Mesothelial cell of epicardium (in vitro differentiated cells): Measurements from ENCODE around the gene PANK3. TPM values are rescaled to one million over a fixed set of nuclear protein-coding genes. Genes with fewer than 3 reads are reported as not detected.
"Not testable (repeated sequence)": the region's sequence is repeated elsewhere in the genome, so short reads cannot be mapped to it uniquely, and the experiment has no call there.

ENCODE experiments used
- DNase-seq, 2 experiments: peaks; one replicate each; pipeline ENCODE4 v3.0.0; 2021; ENCODE audit warnings: low spot score in 2 of 2; ENCODE audit not compliant: unreplicated experiment in 2 of 2
- H3K27ac Mint-ChIP-seq: 2 replicates; pipeline ENCODE4 v1.8.0; 2021; ENCODE audit warnings: mixed read lengths
- H3K27me3 Mint-ChIP-seq: 2 replicates; pipeline ENCODE4 v1.8.0; 2021; ENCODE audit warnings: low read depth, mixed read lengths
- H3K36me3 Mint-ChIP-seq: 2 replicates; pipeline ENCODE4 v1.8.0; 2021; ENCODE audit warnings: mixed read lengths
- H3K4me1 Mint-ChIP-seq: 2 replicates; pipeline ENCODE4 v1.8.0; 2021; ENCODE audit warnings: mixed read lengths
- H3K4me3 Mint-ChIP-seq: 2 replicates; pipeline ENCODE4 v1.8.0; 2021; ENCODE audit warnings: mild to moderate bottlenecking, moderate library complexity, mixed read lengths
- H3K9me3 Mint-ChIP-seq: 2 replicates; pipeline ENCODE4 v1.8.0; 2021; ENCODE audit warnings: mixed read lengths
- total RNA-seq: library from RNA; stranded (reverse); gene quantifications from 3 replicates; pipeline ENCODE4 v1.2.1, GENCODE V29; 2021
- TF ChIP-seq, protein P1 (sequence below): fragments of 200-600 bp; sonication (generic); IDR thresholded peaks from one replicate; pipeline ENCODE4 v1.5.0; 2021; ENCODE audit warnings: antibody characterized with exemption; ENCODE audit not compliant: unreplicated experiment

Gene PANK3
- total RNA-seq, 1 donor from 2014 or later = 90.7 TPM

GRCh38 chr5:168583742-168584482 is 4.7 kb upstream of the PANK3 start:
- TF ChIP-seq, protein P1, sequence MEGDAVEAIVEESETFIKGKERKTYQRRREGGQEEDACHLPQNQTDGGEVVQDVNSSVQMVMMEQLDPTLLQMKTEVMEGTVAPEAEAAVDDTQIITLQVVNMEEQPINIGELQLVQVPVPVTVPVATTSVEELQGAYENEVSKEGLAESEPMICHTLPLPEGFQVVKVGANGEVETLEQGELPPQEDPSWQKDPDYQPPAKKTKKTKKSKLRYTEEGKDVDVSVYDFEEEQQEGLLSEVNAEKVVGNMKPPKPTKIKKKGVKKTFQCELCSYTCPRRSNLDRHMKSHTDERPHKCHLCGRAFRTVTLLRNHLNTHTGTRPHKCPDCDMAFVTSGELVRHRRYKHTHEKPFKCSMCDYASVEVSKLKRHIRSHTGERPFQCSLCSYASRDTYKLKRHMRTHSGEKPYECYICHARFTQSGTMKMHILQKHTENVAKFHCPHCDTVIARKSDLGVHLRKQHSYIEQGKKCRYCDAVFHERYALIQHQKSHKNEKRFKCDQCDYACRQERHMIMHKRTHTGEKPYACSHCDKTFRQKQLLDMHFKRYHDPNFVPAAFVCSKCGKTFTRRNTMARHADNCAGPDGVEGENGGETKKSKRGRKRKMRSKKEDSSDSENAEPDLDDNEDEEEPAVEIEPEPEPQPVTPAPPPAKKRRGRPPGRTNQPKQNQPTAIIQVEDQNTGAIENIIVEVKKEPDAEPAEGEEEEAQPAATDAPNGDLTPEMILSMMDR = no peak
- Mint-ChIP-seq H3K9me3 (no peaks in the 10 kb centered on the region), H3K36me3 (no peaks in the 10 kb centered on the region), H3K27ac (no peak overlapping the region), H3K4me1 (peaks cover 10% of the 10 kb centered on the region), H3K27me3 (peaks cover 7% of the 10 kb centered on the region), H3K4me3 (no peak overlapping the region)
- DNase-seq = no peak

- not testable (repeated sequence) for DNase-seq, H3K36me3 Mint-ChIP-seq, H3K4me3 Mint-ChIP-seq, H3K9me3 Mint-ChIP-seq, H3K27me3 Mint-ChIP-seq
- peaks cover 28% of the 10 kb centered on the region for H3K4me1 Mint-ChIP-seq
- H3K27ac Mint-ChIP-seq = peak overlapping the region; percentile 54
Observed at GRCh38 chr5:168580814-168581469, 1.8 kb upstream of the PANK3 start.

DNA sequence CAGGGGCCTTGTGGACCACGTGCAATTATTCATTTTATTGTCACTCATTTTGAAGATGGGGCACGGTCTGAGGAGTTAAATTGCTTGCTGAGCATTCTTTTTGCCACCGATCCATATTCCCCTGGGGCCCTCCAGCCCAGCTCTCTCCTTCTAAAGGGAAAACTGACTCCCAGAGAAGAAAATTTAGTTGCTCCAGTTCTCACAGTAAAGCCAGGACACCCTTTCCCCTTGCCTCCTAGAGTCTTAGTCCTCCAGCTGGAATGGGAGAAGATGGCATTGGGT is 1.0 kb upstream of the PANK3 start:
- TF ChIP-seq, protein P1 = no peak
- Mint-ChIP-seq H3K27me3 (no peaks in the 10 kb centered on the region), H3K4me1 (peaks cover 34% of the 10 kb centered on the region), H3K9me3 (no peaks in the 10 kb centered on the region), H3K4me3 (peak overlapping the region; percentile 77), H3K36me3 (peaks cover 5% of the 10 kb centered on the region), H3K27ac (peak overlapping the region; percentile 99)
- no peak for DNase-seq

- peaks cover 6% of the 10 kb centered on the region for H3K36me3 Mint-ChIP-seq
- H3K9me3 Mint-ChIP-seq = no peaks in the 10 kb centered on the region
- no peaks in the 10 kb centered on the region for H3K27me3 Mint-ChIP-seq
- DNase-seq = peak; percentile 95 to 97
- peak overlapping the region; percentile 77 for H3K4me3 Mint-ChIP-seq
- peaks cover 35% of the 10 kb centered on the region for H3K4me1 Mint-ChIP-seq
- peak overlapping the region; percentile 99 for H3K27ac Mint-ChIP-seq
- TF ChIP-seq, protein P1 = no peak
Observed at GRCh38 chr5:168579488-168580226, 489 bp upstream of the PANK3 start.

DNA sequence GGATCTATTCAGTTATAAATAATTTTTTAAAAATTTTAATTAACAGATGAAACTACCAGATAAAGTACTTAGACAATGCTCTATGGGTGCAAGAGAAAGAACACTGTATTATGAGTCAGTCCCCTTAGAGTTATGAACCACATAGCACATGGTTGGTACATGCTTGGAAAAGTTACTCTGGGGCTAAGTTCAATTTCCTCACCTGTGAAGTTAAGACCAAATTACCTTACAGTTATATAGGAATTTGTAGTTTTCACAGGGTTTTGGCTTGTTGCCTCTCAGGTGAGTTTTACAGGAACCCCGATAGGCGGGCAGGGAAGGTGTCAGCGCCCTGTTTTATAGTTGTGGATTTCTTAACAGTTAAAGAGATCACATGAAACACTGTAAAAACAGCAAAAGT is 1.2 kb downstream of the PANK3 start:
- no peak for DNase-seq
- Mint-ChIP-seq H3K27me3 (no peaks in the 10 kb centered on the region), H3K27ac (peak overlapping the region; percentile 90), H3K4me3 (peak overlapping the region; percentile 92), H3K36me3 (peaks cover 8% of the 10 kb centered on the region), H3K9me3 (no peaks in the 10 kb centered on the region), H3K4me1 (peaks cover 35% of the 10 kb centered on the region)
- TF ChIP-seq, protein P1 = no peak
